NCI-H2227 treated with DMSO at 0.1 percent for 48 hours (cell line): ENCODE data around the gene SETD6.
A peak's percentile ranks its signal among the peaks of the same experiment; 100 is the strongest.
"Not testable (repeated sequence)": the region's sequence is repeated elsewhere in the genome, so short reads cannot be mapped to it uniquely, and the experiment has no call there.

Experiments used
- DNase-seq: peaks from one replicate; lab custom pipeline; 2025; lab: John Stamatoyannopoulos, UW

The SETD6 gene, protein sequence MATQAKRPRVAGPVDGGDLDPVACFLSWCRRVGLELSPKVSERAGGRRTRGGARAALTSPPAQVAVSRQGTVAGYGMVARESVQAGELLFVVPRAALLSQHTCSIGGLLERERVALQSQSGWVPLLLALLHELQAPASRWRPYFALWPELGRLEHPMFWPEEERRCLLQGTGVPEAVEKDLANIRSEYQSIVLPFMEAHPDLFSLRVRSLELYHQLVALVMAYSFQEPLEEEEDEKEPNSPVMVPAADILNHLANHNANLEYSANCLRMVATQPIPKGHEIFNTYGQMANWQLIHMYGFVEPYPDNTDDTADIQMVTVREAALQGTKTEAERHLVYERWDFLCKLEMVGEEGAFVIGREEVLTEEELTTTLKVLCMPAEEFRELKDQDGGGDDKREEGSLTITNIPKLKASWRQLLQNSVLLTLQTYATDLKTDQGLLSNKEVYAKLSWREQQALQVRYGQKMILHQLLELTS

DNA sequence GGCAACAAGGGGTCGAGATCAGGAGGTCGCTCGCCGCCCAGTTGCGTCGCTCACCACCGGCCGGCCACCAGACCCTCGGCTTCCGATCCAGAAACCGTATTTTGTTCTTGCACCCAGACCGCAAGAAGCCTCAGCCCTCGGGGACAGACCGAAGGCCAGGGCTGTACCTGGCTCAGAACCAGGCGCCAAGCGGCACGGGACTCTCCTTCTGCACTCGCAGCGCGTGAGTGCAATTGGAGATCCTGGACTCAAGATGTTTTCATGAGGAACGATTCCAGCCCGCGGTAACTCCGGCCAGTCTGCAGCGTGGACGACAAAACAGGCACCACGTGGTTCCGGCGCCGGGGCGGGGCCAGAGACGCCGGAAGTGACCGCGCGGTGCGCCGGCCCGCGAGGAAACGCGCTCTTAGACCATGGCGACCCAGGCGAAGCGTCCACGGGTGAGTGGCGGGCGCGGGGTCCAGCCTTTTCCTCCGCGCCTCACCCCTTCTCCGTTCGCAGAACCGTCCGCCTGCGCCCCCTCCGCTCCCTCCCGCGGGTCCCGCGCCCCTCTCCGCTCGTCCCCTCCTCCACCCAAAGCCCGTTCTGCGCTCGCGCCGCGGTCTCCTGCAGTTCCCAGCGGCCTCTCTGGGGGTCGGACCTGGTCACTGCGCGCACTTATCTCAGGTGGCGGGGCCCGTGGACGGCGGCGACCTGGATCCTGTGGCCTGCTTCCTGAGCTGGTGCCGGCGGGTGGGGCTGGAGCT, at the start of gene SETD6:
Gene SETD6 (plus strand): TSS at position 393 of the 746 bp plus-strand sequence. CDS start 21 bp downstream, at position 414.
- peak; percentile 74 for DNase-seq

DNA sequence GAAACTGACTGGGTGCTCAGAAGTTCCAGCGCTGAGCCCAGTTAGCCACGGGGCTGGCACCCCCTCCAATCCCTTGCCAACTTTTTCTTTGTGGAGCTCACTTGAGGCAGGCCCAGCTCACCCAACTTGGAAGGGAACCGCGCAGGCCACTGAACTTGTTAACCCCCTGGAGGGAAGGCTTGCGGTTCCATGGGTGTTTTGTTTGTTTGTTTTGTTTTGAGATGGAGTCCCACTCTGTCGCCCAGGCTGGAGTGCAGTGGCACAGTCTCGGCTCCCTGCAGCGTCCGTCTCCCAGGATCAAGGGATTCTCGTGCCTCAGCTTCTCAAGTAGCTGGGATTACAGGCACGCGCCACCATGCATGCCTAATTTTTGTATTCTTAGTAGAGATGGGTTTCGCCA, 49.5 kb upstream of the SETD6 start:
- no peak for DNase-seq

GRCh38 chr16:58466396-58466795, 48.9 kb upstream of the SETD6 start:
- DNase-seq = no peak

DNA sequence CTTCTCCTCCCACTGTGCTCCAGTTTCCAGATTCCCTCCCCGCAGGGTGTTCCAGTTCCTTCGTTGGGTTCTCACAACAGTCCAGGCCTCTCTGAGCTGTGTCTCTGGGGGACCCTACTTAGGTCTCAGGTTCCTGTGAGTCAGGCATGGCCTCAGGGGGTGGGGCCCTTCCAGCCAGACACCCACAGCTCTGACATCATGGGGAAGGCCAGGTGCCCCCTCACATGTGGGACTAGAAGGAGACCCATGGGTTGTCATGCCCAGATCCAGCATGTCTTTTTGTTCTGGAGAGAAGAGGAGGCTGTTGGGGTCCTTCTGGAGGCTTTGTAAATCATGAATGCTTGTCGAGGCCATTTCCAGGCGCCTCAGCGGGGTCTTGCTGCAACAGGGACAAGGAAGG, 47.4 kb upstream of the SETD6 start:
- DNase-seq = no peak

DNA sequence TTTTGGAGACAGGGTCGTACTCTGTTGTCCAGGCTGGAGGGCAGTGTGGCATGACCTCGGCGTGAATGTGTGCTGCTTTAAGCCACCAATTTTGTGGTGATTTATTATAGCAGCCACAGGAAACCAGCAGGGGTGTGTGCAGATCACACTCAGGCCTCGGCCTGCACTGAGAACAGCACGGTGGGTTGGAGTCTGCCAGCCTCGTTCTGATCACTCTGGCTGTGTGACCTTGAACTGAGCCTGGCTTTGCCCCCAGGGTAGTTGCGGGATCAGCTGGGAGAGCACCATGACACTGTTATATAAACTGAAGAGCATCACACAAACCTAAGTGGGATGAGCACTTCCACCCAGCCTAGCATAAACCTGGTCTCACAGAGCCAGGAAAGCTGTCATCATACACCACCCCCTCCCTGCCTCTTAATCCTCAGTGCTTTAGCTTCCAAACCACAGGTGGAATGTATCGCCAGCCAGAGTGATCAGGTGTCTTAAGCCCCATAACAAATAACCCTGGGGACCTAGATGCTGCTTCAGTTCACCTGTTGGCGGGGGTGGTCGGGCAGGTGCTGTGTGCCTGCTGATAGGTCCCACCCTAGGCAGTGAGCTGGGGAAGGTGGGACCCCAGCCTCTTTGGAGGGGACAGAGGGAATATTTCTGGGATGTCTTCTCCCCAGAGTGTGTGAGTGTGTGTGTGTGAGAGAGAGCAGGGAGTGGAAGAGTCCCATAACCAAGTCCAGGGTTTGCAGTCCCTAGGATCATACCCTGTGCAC, 43.9 kb upstream of the SETD6 start:
- no peak for DNase-seq

- no peak for DNase-seq
Measured at GRCh38 chr16:58472266-58472665, 43.1 kb upstream of the SETD6 start.

GRCh38 chr16:58472827-58473226, 42.5 kb upstream of the SETD6 start:
- no peak for DNase-seq

- DNase-seq = no peak
Measured at GRCh38 chr16:58474296-58474695, 41.0 kb upstream of the SETD6 start.

DNA sequence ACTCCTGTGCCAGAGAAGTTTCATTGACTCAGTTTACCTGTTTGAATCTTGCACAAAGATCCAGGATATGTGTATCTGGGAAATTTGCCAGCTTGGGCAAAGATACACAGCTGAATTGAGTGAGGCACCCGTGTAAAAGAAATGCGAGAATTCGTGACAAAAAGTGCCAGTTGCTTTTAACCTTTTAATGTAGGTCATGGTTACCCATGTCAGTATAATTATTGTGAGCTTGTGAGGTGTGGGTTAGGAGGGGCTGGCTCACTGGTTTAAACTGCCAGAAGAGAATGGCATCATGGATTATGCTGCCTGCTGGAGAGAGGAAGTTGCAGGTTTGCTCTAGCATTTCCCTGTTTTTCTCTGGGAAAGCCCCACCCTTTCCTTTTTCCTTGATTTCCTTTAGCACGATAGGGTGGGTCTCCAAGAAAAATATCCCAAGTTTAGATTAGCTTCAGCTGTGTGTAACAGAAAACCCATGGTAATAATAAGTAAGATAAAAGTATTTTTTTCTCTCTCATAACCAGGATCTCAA, 40.2 kb upstream of the SETD6 start:
- no peak for DNase-seq

DNA sequence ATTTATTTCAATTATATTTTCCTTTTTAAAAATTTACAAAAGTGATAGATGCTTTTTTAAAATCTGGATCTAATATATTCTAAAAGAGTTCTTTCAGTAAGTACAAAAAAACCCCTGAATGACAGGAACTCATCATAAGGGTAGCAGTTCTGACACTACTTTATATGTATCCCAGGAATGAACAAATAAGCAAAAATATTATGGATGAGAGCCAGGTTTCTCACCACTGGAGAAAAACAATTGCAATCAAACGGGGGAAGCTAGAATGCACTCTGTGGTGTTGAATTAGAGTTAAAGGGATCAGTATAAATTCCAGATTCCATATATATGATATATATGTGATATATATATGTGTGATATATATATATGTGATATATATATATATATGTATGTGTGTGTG, 38.5 kb upstream of the SETD6 start:
- DNase-seq = no peak

DNA sequence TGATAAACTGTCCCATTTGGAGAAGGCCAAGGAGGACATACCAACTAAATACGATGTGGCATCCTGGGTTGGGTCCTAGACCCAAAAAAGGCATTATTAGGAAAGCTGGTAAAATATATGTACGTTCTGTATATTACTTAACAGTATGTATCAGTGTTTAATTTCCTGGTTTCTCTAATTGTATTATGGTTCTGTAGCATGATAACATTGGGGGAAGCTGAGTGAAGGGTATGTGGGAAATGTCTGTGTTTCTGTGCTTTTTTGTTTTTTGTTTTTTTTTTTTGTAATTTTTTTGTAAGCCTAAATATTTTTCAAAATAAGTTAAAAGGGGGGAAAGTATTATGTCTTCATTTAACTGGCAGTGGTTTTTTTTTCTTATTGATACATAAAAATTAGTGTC, 36.9 kb upstream of the SETD6 start:
- DNase-seq = no peak

DNA sequence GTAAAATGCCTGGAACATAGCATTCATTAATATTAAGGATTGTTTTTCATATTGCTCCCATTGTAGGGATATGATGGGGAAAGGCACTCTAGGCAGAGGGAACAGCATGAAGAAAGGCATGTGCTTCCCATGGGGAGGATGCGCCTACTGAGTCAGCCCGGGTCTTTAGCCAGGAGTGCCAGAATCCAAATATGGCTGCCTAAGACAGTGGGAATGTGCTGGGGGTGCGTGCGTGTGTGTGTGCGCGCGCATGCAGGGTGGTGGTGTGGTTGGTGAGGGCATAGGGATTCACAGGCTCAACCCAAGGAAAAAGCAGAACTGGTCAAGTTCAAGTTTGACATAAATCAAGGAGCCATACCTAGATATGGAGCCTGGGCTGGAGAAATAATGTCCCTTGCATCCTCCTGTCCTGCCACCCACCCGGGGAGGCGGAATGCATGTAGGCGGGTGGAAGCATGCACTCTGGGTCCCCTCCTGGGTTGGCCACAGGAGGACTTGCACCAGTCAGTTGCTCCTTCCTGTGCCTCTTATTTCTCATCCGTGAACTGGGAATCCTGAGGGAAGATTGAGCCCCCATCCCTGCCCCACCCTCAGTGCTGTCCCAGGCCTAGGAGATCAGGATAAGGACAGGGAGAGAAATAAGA, 34.0 kb upstream of the SETD6 start:
- DNase-seq = no peak

DNA sequence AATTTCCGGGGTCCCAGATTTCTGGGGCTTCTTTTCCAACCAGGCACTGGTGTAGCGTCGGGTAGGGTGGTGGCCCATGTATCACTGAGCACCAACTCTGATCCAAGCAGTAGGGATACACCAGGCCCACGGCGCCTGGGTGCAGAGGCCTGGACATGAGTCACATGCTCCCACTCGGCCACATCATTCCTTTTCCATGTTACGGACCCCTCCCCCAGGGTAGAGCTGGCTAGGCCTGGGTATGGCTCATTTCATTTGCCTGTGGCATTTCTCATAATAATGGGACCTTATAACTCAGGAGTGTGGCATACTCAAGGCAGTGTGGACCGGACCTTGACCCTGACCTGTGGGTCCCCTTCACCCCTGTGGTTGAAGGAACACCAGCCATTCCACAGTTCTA, 33.4 kb upstream of the SETD6 start:
- no peak for DNase-seq

DNA sequence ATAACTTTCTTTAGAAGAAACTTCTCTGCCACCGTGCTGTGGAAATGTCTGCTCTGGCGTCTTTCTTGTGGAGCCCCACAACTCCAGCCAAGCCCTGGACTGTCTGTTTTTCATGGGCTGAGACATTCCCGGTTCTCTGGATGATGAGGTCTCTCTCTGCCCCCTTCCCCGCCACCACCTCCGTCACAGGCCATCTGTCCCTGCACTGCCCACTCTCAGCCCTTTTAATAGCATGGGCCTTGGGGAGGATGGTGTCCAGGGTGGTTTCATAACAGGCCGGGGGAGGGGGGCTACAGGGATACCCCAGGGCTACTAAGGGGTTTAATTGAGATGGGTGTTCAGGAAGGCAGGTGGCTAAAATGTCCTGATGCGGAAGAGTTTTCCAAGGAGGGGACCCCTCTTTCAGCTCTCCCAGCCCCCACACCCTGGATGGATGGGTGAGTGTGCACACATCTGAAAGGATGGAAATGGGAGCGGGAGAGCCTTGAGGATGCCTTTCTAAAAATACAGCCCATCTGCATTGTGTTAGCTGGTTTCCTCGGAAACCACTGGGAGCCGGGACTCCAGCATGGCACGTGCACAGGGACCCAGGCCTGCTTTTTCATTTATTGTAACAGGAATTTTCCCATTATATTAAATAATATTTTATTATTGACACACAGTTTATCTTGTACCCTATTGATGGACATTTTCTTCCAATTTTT, 30.0 kb upstream of the SETD6 start:
- DNase-seq = no peak

GRCh38 chr16:58487566-58488351, 27.6 kb upstream of the SETD6 start:
- DNase-seq = peak; percentile 69

GRCh38 chr16:58488531-58488930, 26.8 kb upstream of the SETD6 start:
- DNase-seq = no peak

GRCh38 chr16:58490065-58490464, 25.3 kb upstream of the SETD6 start:
- DNase-seq = no peak

DNA sequence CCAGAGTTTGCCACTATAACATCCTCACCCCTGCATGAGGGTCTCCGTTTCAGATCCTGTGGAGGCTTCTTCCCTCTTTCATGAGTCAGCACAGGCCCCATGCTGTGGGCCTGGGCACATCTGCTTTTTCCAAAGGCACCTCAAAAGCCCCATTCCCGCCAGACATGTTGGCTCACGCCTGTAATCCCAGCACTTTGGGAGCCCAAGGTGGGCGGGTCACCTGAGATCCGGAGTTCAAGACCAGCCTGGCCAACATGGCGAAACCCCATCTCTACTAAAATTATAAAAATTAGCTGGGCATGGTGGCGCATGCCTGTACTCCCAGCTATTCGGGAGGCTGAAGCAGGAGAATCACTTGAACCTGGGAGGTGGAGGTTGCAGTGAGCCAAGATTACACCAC, 24.8 kb upstream of the SETD6 start:
- not testable (repeated sequence) for DNase-seq

GRCh38 chr16:58492066-58492465, 23.3 kb upstream of the SETD6 start:
- DNase-seq = no peak

GRCh38 chr16:58492735-58493134, 22.6 kb upstream of the SETD6 start:
- peak; percentile 30 for DNase-seq
